HAP-1 (cell line): ENCODE measurements around the gene MCFD2.

Experiments used
- DNase-seq, 2 experiments: peaks; one replicate each; pipeline ENCODE4 v3.0.0-alpha.2; 2016 to 2020; ENCODE audit warnings: low spot score in 2 of 2
- H3K27me3 ChIP-seq: fragments of 250-450 bp; sonication (Bioruptor Pico); 2 replicates; pipeline ENCODE4 v1.5.1; 2020; ENCODE audit warnings: low read depth, mild to moderate bottlenecking, moderate library complexity
- H3K36me3 ChIP-seq: fragments of 250-450 bp; sonication (Bioruptor Pico); replicated peaks from 2 replicates; pipeline ENCODE4 v1.5.1; 2020; ENCODE audit warnings: mild to moderate bottlenecking
- H3K4me1 ChIP-seq: fragments of 250-450 bp; sonication (Bioruptor Pico); 2 replicates; pipeline ENCODE4 v1.5.1; 2020; ENCODE audit warnings: mild to moderate bottlenecking
- H3K4me3 ChIP-seq: fragments of 250-450 bp; sonication (Bioruptor Pico); 2 replicates; pipeline ENCODE4 v1.5.1; 2020; ENCODE audit warnings: mild to moderate bottlenecking, moderate library complexity
- H3K9me3 ChIP-seq: fragments of 250-450 bp; sonication (Bioruptor Pico); 2 replicates; pipeline ENCODE4 v1.5.1; 2020; ENCODE audit warnings: mild to moderate bottlenecking, moderate library complexity
- in situ Hi-C: fragments of 300-500 bp; cut with MboI; formaldehyde crosslinking; loops from 3 replicates; pipeline ENCODE4 v1.14.3; 2020; ENCODE audit warnings: low sequenced_read_pairs, inconsistent platforms, mixed read lengths

Gene MCFD2

DNA sequence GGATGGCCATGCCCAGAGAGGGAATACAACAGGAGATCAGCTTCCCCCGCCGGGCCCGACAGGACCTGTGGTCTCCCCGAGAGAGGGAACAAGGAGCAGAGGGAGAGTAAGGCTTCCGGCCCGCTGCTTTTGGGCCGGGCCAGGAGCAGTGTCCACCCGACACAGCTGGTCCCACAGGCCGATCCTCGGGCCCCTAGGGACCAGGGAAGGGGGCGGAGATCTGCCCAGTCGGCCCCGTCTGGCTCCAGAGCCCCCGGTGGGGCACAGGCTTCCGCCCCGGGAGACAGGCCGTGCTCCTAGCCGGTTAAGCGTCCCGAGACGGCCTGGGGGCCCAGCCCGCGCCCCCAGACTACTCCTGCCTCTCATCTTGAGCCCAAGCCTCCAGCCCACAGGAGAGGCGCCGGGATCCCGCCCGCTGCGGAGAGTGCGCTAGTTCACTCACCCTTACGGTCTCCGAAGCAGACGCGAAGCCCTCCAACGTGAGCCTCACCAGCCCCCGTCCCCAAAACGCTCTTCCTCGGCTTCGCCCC is at the start of gene MCFD2:
Gene MCFD2 (minus strand): TSS at position 526 of the 530 bp plus-strand sequence. CDS start 6,635 bp downstream, outside the sequence.
- H3K27me3 ChIP-seq: no peaks in the 10 kb centered on the region
- DNase-seq: no peak
- no peaks in the 10 kb centered on the region for H3K9me3 ChIP-seq
- peaks cover 9% of the 10 kb centered on the region for H3K4me1 ChIP-seq
- in situ Hi-C loops: no loop called here
- H3K36me3 ChIP-seq: peaks cover 6% of the 10 kb centered on the region
- peak within 1 kb of the TSS; percentile 94 for H3K4me3 ChIP-seq

DNA sequence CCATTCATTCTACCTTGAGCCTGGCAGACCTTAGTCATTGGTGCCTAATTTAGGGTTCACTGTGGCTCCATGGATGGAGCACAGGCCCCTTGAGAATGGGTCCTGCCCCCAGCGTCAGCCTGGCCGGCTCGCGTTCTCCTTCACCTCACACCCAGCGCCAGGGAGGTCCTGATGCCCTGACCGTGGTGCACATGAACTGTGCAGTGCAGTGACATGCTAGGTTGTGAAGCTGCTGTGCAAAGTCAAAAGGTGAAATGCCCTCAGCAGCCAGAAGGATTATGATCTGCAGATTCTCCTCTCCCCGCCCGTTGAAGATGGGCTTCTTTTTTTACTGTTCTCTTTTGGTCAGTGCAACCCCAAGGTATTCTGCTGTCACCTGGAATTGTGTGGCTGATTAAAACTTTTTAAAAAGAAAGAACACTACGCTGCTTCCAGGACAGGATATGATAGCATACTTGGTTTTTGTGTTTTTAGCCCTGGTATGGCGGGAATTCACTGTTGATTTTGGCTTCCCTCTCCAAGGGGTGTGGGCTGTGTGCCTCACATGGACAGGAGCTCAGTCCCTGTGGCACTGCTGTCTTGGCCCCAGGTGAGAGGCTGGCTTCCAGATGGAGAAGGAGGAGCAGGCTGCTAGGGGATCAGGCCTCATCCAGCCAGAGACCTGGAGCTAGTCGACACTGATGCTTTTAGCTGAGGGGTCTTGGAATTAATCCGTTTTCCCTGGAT is 49.4 kb upstream of the MCFD2 start:
- no peak for DNase-seq
- in situ Hi-C loops: no loop called here
- no peaks in the 10 kb centered on the region for H3K4me1 ChIP-seq
- H3K27me3 ChIP-seq: no peaks in the 10 kb centered on the region
- H3K4me3 ChIP-seq: no peak overlapping the region
- no peaks in the 10 kb centered on the region for H3K36me3 ChIP-seq
- no peaks in the 10 kb centered on the region for H3K9me3 ChIP-seq

DNA sequence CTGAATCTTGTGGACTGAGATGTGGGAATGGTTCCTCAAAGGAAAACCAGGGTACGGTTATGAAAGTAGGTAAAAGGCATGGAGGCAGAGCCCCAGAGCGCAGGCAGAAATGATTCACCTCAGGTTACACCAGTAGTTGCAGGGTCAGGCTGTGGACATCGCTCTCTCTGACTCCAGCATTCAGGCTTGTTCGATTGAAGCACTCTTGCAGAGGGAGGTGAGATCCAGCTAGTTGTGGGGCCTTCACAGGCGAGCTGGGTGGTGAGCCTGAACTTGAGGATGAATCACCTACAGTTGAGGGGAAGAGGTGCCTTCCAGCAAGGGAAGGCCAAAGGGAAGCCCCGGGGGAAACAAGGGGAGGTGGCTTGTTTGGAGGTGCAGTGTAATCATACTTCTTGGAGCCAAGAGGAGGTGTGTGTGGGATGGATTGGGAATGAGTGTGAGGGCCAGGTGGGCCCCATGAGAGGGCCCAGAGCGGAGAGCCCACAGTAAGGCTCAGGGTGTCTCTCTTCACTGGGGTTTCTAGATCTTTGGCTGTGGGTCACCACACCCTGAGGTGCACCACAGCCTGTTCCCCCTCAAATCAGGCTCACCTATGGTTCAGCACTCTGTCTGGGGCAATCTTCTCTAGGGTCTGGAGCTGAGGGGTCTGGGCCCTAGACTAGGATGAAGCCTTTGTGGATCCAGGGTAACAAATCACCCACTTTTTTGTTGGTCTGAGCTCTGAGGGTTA is 48.5 kb upstream of the MCFD2 start:
- Histone ChIP-seq H3K9me3 (no peaks in the 10 kb centered on the region), H3K36me3 (no peaks in the 10 kb centered on the region), H3K27me3 (no peaks in the 10 kb centered on the region), H3K4me1 (no peaks in the 10 kb centered on the region), H3K4me3 (no peak overlapping the region)
- in situ Hi-C loops: no loop called here
- DNase-seq: no peak

DNA sequence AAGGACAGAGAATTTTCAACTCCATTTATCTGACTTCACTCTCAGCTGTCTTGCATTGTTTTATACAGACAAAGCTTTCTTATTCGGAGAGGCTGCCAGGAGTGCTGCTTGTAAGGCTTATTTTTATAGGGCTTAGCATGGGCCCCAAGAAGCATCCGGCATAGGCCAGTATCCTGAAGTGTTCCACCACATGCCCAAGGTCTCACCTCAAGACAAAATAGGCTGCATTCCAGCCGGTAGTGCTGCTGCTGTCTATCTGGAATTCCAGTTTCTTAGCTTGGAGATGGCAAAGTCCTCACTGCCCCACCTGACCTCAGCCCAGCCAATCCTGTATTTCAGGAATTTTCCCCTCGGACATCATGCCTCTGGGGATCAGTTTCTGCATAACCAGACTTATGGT is 47.6 kb upstream of the MCFD2 start:
- no peak for DNase-seq
- Histone ChIP-seq H3K4me1 (no peaks in the 10 kb centered on the region), H3K36me3 (no peaks in the 10 kb centered on the region; the same call in 1 of the 2 replicates), H3K4me3 (no peak overlapping the region), H3K27me3 (no peaks in the 10 kb centered on the region), H3K9me3 (no peaks in the 10 kb centered on the region)
- in situ Hi-C loops: no loop called here

DNA sequence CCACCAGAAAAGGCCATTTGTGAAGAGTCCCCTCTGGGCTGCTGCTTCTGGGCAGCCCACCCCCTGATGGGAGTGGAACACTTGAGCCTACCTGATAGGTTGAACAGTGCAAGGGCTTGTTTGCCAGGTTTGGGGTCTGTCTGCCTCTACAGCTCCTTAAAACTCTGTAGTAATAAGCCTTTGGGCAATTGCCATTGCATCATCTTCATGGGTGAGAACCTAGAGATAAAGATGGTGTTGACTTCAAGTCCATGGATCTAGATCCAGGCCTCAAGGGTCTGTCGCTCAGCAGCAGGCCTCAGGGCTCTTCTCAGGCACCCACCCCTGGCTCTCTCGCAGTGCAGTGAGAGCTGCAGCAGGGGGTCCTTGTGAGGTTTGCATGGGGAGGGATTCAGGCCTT is 47.1 kb upstream of the MCFD2 start:
- H3K4me1 ChIP-seq: no peaks in the 10 kb centered on the region
- no peak overlapping the region for H3K4me3 ChIP-seq
- in situ Hi-C loops: no loop called here
- H3K27me3 ChIP-seq: no peaks in the 10 kb centered on the region
- H3K36me3 ChIP-seq: no peaks in the 10 kb centered on the region; the same call in 1 of the 2 replicates
- DNase-seq: no peak
- H3K9me3 ChIP-seq: no peaks in the 10 kb centered on the region

DNA sequence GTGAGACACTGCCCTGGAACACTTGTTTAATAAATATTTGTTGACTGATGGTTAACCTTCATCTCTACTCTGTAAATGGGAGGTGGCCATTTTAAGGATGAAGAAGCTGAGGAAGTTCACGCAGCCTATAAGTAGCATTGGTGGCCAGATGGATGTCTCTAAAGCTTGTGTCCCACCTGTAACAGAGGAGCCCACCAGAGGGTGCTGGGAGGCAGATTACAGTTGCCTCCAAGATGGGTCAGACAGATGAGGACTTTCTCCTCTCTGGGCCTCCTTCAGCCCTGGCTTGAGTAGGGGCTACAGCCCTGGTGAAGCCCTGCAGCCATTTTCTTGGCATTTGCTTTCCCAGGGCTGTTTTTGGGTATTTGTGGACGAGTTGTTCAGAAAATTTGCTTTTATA is 45.0 kb upstream of the MCFD2 start:
- no peaks in the 10 kb centered on the region for H3K27me3 ChIP-seq
- no peaks in the 10 kb centered on the region for H3K9me3 ChIP-seq
- no peaks in the 10 kb centered on the region for H3K4me1 ChIP-seq
- in situ Hi-C loops: no loop called here
- H3K4me3 ChIP-seq: no peak overlapping the region
- no peaks in the 10 kb centered on the region; the same call in none of the 2 replicates for H3K36me3 ChIP-seq
- no peak for DNase-seq

DNA sequence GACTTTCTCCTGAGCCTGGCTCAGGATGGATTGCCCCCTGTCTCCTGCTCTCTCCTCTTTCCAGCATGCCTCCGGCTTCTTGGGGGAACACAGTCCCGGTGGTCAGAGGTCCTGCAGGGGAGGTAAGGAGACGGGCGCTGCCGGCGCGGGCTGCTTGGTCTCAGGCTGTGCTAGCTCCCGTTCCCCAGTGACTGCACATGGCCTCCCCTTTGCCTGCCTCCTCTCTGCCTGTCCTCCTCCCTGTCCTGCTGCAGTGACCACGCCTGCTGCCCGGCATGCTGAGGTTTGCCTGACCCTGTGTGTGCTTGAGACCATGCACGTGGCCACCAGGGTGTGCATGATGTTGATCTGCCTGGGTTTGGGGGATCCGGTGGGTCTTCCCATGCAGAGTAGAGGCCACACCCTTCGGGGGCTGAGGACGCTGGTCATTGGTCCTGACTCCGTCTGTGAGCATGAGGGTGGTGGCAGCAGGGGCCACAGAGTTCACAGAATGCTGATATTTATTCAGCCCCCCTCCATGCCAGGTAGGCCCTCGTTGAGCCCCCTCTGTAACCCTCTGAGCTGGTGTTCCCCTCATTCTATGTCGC is 42.9 kb upstream of the MCFD2 start:
- Histone ChIP-seq H3K27me3 (no peaks in the 10 kb centered on the region), H3K4me3 (no peak overlapping the region), H3K9me3 (no peaks in the 10 kb centered on the region), H3K4me1 (no peaks in the 10 kb centered on the region), H3K36me3 (no peaks in the 10 kb centered on the region; the same call in none of the 2 replicates)
- DNase-seq: no peak
- in situ Hi-C loops: no loop called here

DNA sequence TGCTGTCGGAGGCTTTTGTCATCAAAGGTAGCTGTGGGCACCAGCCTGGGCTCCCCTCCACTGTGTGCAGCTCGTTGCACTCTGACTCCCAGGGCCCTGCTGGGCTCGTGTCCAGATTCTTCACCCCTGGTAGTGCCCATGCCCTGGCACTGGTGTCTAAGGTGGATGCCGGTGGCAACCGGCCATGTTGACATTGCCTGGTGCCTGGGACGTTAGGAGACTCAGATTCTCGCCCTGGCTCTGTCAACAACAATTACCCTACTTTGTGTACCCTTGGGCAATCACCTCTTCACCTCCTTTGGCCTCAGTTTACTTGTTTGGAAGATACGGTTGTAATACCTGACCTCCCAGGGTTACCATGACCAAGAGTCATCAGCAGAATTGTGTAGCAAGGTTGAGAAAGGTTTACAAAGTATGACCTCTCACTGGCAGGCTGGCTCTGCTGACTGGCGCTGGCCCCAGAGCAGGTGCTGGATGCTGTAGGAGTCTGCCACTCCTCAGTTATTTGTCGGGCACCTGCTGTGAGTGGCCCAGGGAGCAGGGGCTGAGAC is 41.5 kb upstream of the MCFD2 start:
- Histone ChIP-seq H3K36me3 (no peaks in the 10 kb centered on the region; the same call in none of the 2 replicates), H3K4me3 (no peak overlapping the region), H3K4me1 (no peaks in the 10 kb centered on the region), H3K9me3 (no peaks in the 10 kb centered on the region), H3K27me3 (no peaks in the 10 kb centered on the region)
- DNase-seq: no peak
- in situ Hi-C loops: no loop called here

DNA sequence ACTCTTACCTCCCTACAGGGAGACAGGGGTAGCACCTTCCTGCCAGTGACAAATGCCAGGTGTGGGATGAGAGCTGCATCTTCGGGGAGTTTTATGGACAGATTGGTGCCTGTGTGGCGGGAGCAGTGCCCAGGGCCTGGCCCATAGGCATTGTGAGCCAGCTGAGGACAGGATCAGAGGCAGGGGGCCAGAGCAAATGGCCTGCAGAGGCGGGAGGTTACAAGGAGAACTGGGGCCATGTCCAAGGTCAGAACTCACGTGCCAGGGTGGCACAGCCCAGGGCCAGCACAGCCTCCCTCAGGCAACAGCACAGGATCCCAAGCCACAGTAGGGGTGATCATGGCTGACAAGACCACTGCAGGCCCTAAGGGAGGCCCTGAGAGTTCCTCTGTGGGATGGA is 40.2 kb upstream of the MCFD2 start:
- in situ Hi-C loops: no loop called here
- H3K27me3 ChIP-seq: no peaks in the 10 kb centered on the region
- DNase-seq: no peak
- H3K4me3 ChIP-seq: no peak overlapping the region
- no peaks in the 10 kb centered on the region for H3K9me3 ChIP-seq
- no peaks in the 10 kb centered on the region; the same call in none of the 2 replicates for H3K36me3 ChIP-seq
- no peaks in the 10 kb centered on the region for H3K4me1 ChIP-seq

DNA sequence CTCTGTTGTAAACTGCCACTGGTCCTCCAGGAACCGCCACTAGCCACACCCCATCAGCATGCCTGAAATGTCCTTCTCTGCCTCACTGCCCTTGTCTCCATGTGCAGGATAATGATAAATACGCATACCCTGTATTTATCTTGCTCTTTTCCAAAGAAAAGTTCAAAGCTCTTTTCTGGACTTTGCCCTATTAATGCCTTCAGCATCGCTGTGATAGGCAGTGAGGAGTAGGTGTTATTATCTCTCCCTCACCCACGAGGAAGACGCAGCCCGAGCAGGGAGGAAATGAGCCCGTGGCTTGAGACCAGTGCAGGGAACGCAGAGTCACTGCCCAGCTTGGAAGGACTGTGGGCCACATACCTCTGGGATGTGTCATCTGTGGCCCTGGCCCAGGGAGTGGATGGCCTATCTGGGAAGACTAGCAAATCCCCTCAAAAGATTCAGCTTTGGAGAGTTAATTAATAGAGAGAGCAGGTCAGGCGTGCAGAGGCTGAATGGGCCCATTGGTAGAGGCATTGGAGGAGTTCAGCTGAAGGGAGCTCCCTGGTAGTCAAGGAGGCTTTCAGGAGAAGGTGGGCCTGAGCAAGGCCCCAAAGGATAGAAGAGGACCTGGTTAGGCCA is 39.5 kb upstream of the MCFD2 start:
- no peaks in the 10 kb centered on the region; the same call in none of the 2 replicates for H3K36me3 ChIP-seq
- no peak for DNase-seq
- in situ Hi-C loops: no loop called here

DNA sequence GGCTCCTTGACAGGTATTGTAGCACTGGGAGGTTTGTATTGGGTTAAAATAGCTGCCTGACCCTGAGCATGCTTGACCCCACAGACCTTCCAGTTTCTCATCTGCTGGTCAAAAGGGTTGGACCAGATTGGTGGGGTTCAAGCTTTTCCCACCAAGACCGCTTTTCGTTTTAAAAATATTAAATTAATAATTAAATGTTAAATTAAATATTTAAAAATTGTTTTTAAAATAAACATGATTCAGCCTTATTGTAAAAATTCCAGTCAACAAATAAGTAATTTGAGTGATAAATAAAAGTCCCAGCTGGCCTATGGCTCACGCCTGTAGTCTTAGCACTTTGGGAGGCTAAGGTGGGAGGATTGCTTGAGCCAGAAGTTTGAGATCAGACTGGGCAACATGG is 36.6 kb upstream of the MCFD2 start:
- in situ Hi-C loops: no loop called here
- no peak for DNase-seq
- H3K27me3 ChIP-seq: no peaks in the 10 kb centered on the region
- no peaks in the 10 kb centered on the region; the same call in 1 of the 2 replicates for H3K36me3 ChIP-seq
- no peaks in the 10 kb centered on the region for H3K4me1 ChIP-seq
- H3K4me3 ChIP-seq: no peak overlapping the region
- no peaks in the 10 kb centered on the region for H3K9me3 ChIP-seq

More for the DNA sequence above, 39.5 kb upstream of the MCFD2 start:
- Histone ChIP-seq H3K4me3 (no peak overlapping the region), H3K9me3 (no peaks in the 10 kb centered on the region), H3K4me1 (no peaks in the 10 kb centered on the region), H3K27me3 (no peaks in the 10 kb centered on the region)

DNA sequence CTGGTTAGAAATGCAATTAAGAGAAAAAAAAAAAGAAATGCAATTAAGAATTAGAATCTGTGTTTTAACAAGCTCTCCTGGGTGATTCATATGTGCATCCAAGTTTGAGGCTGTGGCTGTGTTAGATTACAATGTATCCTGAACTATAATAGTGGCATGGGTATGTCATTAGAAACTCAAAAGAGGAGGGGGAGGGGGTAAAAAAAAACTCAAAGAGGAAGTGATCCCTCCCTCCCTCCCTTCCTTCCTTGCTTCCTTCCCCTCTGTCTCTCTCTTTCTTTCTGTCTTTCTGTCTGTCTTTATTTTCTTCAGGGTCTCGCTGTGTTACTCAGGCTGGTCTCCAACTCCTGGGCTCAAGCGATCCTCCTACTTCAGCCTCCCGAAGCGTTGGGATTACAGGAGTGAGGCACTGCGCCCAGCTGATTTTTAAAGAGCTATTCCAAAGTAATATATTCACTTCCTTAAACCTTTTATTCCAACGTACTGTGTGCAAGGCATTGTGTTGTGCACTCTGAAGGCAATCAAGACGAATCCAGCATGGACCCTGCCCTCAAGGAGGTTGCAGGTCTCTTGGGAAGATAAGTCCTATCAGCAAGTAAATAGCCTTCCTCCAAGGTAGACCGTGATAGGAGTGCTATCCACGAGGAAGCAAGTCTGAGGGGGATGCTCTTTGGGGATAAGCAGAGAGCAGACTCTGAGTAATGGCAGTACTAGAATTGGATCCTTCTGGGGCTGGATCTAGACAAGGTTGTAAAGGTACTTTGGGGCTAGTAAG is 35.9 kb upstream of the MCFD2 start:
- in situ Hi-C loops: no loop called here
- Histone ChIP-seq H3K4me1 (no peaks in the 10 kb centered on the region), H3K4me3 (no peak overlapping the region), H3K36me3 (no peaks in the 10 kb centered on the region; the same call in 1 of the 2 replicates), H3K27me3 (no peaks in the 10 kb centered on the region), H3K9me3 (no peaks in the 10 kb centered on the region)
- no peak for DNase-seq

DNA sequence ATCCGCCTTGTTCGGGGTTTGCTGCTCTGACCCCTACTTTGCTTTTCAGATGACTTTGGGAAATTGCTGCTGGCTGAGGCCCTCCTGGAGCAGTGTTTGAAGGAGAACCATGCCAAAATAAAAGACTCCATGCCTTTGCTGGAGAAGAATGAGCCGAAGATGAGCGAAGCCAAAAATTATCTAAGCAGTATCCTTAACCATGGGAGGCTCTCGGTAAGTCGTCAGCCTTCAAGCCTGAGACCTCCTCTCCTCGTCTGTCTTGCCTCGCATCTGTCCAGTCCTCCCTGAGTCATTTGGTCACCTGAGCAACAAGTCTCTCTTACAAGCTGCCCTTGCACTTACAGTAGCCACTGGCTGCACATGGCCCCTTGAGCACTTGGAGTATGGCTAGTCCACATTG is 34.7 kb upstream of the MCFD2 start:
- in situ Hi-C loops: no loop called here
- no peak for DNase-seq
- no peaks in the 10 kb centered on the region for H3K27me3 ChIP-seq
- no peaks in the 10 kb centered on the region for H3K9me3 ChIP-seq
- no peaks in the 10 kb centered on the region for H3K4me1 ChIP-seq
- H3K4me3 ChIP-seq: no peak overlapping the region
- no peaks in the 10 kb centered on the region; the same call in 1 of the 2 replicates for H3K36me3 ChIP-seq
